Natural killer cell treated with Interleukin-12 subunit alpha and Interleukin-12 subunit beta and Interleukin-15 and Interleukin-18, amount 100 ng/mL, for 72 hours (primary cell): ENCODE measurements around the gene TTC6. TPM values are rescaled to one million over a fixed set of nuclear protein-coding genes. Genes with fewer than 3 reads are reported as not detected.

Experiments used
- ATAC-seq, 2 donors: fragments of 150-1000 bp; cut with Tn5 transposase in 1 of 2; sonication (Bioruptor Pico), chemical (Tn5 transposase) in 1 of 2; 2 replicates each; pipeline ENCODE4 v1.10.0; 2021
- DNase-seq: peaks from one replicate; pipeline ENCODE4 v3.0.0; 2022; ENCODE audit warnings: low spot score
- H3K27ac Mint-ChIP-seq, 2 donors: 1 replicate in 1 of 2; 2 replicates in 1 of 2; pipeline ENCODE4 v1.8.0; 2022; ENCODE audit warnings: mixed read lengths in 2 of 2, mild to moderate bottlenecking in 1 of 2, moderate library complexity in 1 of 2
- H3K27me3 Mint-ChIP-seq, 2 donors: 1 replicate in 1 of 2; 2 replicates in 1 of 2; pipeline ENCODE4 v1.8.0; 2022; ENCODE audit warnings: mixed read lengths in 2 of 2
- H3K36me3 Mint-ChIP-seq: one replicate; pipeline ENCODE4 v1.8.0; 2022; ENCODE audit warnings: mixed read lengths
- H3K4me1 Mint-ChIP-seq, 2 donors: 1 replicate in 1 of 2; 2 replicates in 1 of 2; pipeline ENCODE4 v1.8.0; 2022; ENCODE audit warnings: low read depth in 2 of 2, mixed read lengths in 2 of 2, mild to moderate bottlenecking in 1 of 2
- H3K4me3 Mint-ChIP-seq: one replicate; pipeline ENCODE4 v1.8.0; 2022; ENCODE audit warnings: mixed read lengths
- H3K9me3 Mint-ChIP-seq: 2 replicates; pipeline ENCODE4 v1.8.0; 2022; ENCODE audit warnings: mixed read lengths
- total RNA-seq, 2 donors: library from RNA; stranded (reverse); gene quantifications; one replicate each; pipeline ENCODE4 v1.2.3, GENCODE V29; 2022

The TTC6 gene
- total RNA-seq, 2 donors from 2014 or later = not detected

- peaks cover 13% of the 10 kb centered on the region for H3K9me3 Mint-ChIP-seq
- no peaks in the 10 kb centered on the region for H3K4me1 Mint-ChIP-seq
- DNase-seq = no peak
- no peak overlapping the region for H3K27ac Mint-ChIP-seq
- H3K4me3 Mint-ChIP-seq = no peak overlapping the region
- H3K36me3 Mint-ChIP-seq = no peaks in the 10 kb centered on the region
- H3K27me3 Mint-ChIP-seq = no peaks in the 10 kb centered on the region
- ATAC-seq = no peak
These were observed 24.0 kb upstream of the TTC6 start for GRCh38 chr14:37571391-37571790.

- Mint-ChIP-seq H3K36me3 (no peaks in the 10 kb centered on the region), H3K27ac (no peak overlapping the region), H3K9me3 (peaks cover 16% of the 10 kb centered on the region), H3K4me3 (no peak overlapping the region), H3K27me3 (no peaks in the 10 kb centered on the region), H3K4me1 (no peaks in the 10 kb centered on the region)
- no peak for DNase-seq
- ATAC-seq = no peak
These were observed 22.1 kb upstream of the TTC6 start for GRCh38 chr14:37573356-37573755.

- H3K36me3 Mint-ChIP-seq = no peaks in the 10 kb centered on the region
- H3K27ac Mint-ChIP-seq = no peak overlapping the region
- peaks cover 0 to 3% of the 10 kb centered on the region in 2 donors for H3K27me3 Mint-ChIP-seq
- no peaks in the 10 kb centered on the region for H3K4me1 Mint-ChIP-seq
- DNase-seq = no peak
- peaks cover 3% of the 10 kb centered on the region for H3K9me3 Mint-ChIP-seq
- no peak for ATAC-seq
- H3K4me3 Mint-ChIP-seq = no peak overlapping the region
These were observed 16.2 kb upstream of the TTC6 start for GRCh38 chr14:37579274-37579673.

GRCh38 chr14:37580146-37580545 lies 15.3 kb upstream of the TTC6 start:
- ATAC-seq (no peak), DNase-seq (no peak)
- Mint-ChIP-seq H3K4me3 (no peak overlapping the region), H3K9me3 (peaks cover 3% of the 10 kb centered on the region), H3K4me1 (no peaks in the 10 kb centered on the region), H3K27me3 (peaks cover under 1 to 4% of the 10 kb centered on the region in 2 donors), H3K27ac (no peak overlapping the region), H3K36me3 (no peaks in the 10 kb centered on the region)

GRCh38 chr14:37583358-37584210 lies 11.8 kb upstream of the TTC6 start:
- no peaks in the 10 kb centered on the region for H3K4me1 Mint-ChIP-seq
- H3K36me3 Mint-ChIP-seq = peaks cover 5% of the 10 kb centered on the region
- H3K27ac Mint-ChIP-seq = no peak overlapping the region
- H3K27me3 Mint-ChIP-seq = peaks cover 18 to 20% of the 10 kb centered on the region in 2 donors
- ATAC-seq (no peak), DNase-seq (no peak)
- no peaks in the 10 kb centered on the region for H3K9me3 Mint-ChIP-seq
- H3K4me3 Mint-ChIP-seq = no peak overlapping the region

GRCh38 chr14:37584211-37585100 lies 11.0 kb upstream of the TTC6 start:
- Mint-ChIP-seq H3K4me1 (no peaks in the 10 kb centered on the region), H3K27me3 (peaks cover 24 to 28% of the 10 kb centered on the region in 2 donors), H3K4me3 (no peak overlapping the region), H3K9me3 (no peaks in the 10 kb centered on the region), H3K27ac (no peak overlapping the region), H3K36me3 (peaks cover 11% of the 10 kb centered on the region)
- no peak for DNase-seq
- peak in 1 of 2 donors; percentile 24 for ATAC-seq

- Mint-ChIP-seq H3K27ac (no peak overlapping the region), H3K36me3 (peaks cover 12% of the 10 kb centered on the region), H3K27me3 (peaks cover 25 to 32% of the 10 kb centered on the region in 2 donors), H3K4me1 (no peaks in the 10 kb centered on the region), H3K4me3 (no peak overlapping the region), H3K9me3 (no peaks in the 10 kb centered on the region)
- DNase-seq = no peak
- no peak for ATAC-seq
These were observed 10.3 kb upstream of the TTC6 start for GRCh38 chr14:37585101-37585511.

GRCh38 chr14:37585971-37586796 lies 9.2 kb upstream of the TTC6 start:
- no peaks in the 10 kb centered on the region for H3K9me3 Mint-ChIP-seq
- peaks cover 31 to 43% of the 10 kb centered on the region in 2 donors for H3K27me3 Mint-ChIP-seq
- H3K27ac Mint-ChIP-seq = no peak overlapping the region
- DNase-seq (no peak), ATAC-seq (no peak)
- no peak overlapping the region for H3K4me3 Mint-ChIP-seq
- H3K36me3 Mint-ChIP-seq = peaks cover 19% of the 10 kb centered on the region
- peaks cover 0 to under 1% of the 10 kb centered on the region in 2 donors for H3K4me1 Mint-ChIP-seq

- peaks cover 34 to 48% of the 10 kb centered on the region in 2 donors for H3K27me3 Mint-ChIP-seq
- H3K4me3 Mint-ChIP-seq = no peak overlapping the region
- ATAC-seq = no peak
- peaks cover 0 to 2% of the 10 kb centered on the region in 2 donors for H3K4me1 Mint-ChIP-seq
- H3K27ac Mint-ChIP-seq = no peak overlapping the region
- peaks cover 3% of the 10 kb centered on the region for H3K9me3 Mint-ChIP-seq
- DNase-seq = no peak
- H3K36me3 Mint-ChIP-seq = peaks cover 21% of the 10 kb centered on the region
These were observed 8.7 kb upstream of the TTC6 start for GRCh38 chr14:37586797-37587130.

- peaks cover 3% of the 10 kb centered on the region for H3K9me3 Mint-ChIP-seq
- ATAC-seq = no peak
- peaks cover 0 to 2% of the 10 kb centered on the region in 2 donors for H3K4me1 Mint-ChIP-seq
- H3K36me3 Mint-ChIP-seq = peaks cover 21% of the 10 kb centered on the region
- DNase-seq = no peak
- H3K4me3 Mint-ChIP-seq = no peak overlapping the region
- H3K27ac Mint-ChIP-seq = no peak overlapping the region
- H3K27me3 Mint-ChIP-seq = peaks cover 34 to 48% of the 10 kb centered on the region in 2 donors
These were observed 8.2 kb upstream of the TTC6 start for GRCh38 chr14:37587131-37587803.

- no peak overlapping the region for H3K27ac Mint-ChIP-seq
- peaks cover 39 to 49% of the 10 kb centered on the region in 2 donors for H3K27me3 Mint-ChIP-seq
- ATAC-seq (no peak), DNase-seq (no peak)
- peaks cover 21% of the 10 kb centered on the region for H3K36me3 Mint-ChIP-seq
- H3K4me1 Mint-ChIP-seq = peaks cover 0 to 2% of the 10 kb centered on the region in 2 donors
- H3K4me3 Mint-ChIP-seq = no peak overlapping the region
- peaks cover 3% of the 10 kb centered on the region for H3K9me3 Mint-ChIP-seq
These were observed 7.4 kb upstream of the TTC6 start for GRCh38 chr14:37587881-37588666.

- ATAC-seq = no peak
- no peak overlapping the region for H3K27ac Mint-ChIP-seq
- peaks cover 21% of the 10 kb centered on the region for H3K36me3 Mint-ChIP-seq
- peaks cover 3% of the 10 kb centered on the region for H3K9me3 Mint-ChIP-seq
- H3K27me3 Mint-ChIP-seq = peaks cover 39 to 54% of the 10 kb centered on the region in 2 donors
- no peak overlapping the region for H3K4me3 Mint-ChIP-seq
- DNase-seq = no peak
- peaks cover 0 to 2% of the 10 kb centered on the region in 2 donors for H3K4me1 Mint-ChIP-seq
These were observed 6.8 kb upstream of the TTC6 start for GRCh38 chr14:37588667-37588955.
